K562 treated with DMSO at 1 percent for 4 hours (cell line): ENCODE measurements around the gene RAD23B. TPM values are rescaled to one million over a fixed set of nuclear protein-coding genes. Genes with fewer than 3 reads are reported as not detected.

Experiments used
- total RNA-seq: library from RNA; unstranded; fragments of 300-600 nt; gene quantifications from 2 replicates; pipeline ENCODE4 v1.2.3, GENCODE V29; 2022; ENCODE audit not compliant: insufficient read depth

RAD23B gene
- total RNA-seq, result 30.5 and 38.5 TPM in 2 replicates

DNA sequence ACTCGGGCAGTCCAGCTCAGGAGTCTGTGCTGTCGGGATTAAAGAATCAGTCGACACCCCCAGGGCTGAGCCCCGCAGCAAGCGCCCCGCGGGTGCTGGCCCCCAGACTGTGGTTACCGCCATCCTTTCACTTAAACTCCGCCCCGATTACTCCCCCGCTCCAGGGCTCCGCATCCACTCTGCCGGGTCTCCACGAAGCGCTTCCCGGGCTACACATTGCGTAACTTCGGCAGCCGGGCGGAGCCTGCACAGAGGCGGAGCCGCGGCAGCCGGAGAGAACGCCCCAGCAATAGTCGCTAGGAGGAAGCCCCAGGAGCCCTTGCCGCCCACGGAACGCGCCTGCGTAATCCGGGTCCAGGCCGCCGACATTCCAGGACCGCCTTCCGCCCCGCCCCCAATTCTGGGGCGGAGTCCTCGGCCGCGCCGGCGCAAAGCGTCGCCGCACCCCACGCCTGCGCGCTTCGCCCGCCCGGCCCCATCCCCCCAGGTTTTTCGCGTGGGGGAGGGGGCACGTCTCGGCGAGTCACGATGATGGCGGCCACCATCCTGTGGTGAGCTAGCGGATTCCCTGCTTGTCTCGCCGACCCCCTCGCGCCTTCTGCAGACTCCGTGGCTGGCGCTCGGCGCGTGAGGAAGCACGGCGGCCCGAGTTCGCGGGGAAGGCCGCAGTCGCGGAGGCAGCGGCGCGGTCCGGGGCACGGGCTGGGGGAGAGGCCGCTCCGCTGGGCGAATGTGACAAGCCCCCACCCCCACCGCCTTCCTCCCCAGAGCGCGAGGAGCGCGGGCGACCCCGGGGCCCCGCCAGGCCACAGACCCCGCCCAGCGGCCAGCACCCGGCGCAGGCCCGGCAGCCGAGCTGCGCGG lies at the start of gene RAD23B:
RAD23B (plus strand) TSS at position 521 of the 864 bp plus-strand sequence. CDS start 351 bp downstream, outside the sequence.

Other genes with a start within 250 kb of the RAD23B start
- gene KLF4, start 206.5 kb downstream of the RAD23B start, total RNA-seq, result 1.9 and 2.7 TPM in 2 replicates